Endothelial cell of umbilical vein (primary cell): ENCODE results near the gene CS. TPM values are rescaled to one million over a fixed set of nuclear protein-coding genes. Genes with fewer than 3 reads are reported as not detected.

Experiments used
- BruUV-seq: library from RNA; stranded (reverse); fragments of 400-500 nt; replicated peaks from 2 replicates; lab custom pipeline; 2021; lab: Mats Ljungman, UMichigan
- CTCF ChIA-PET: fragments of 300-600, 350-600 bp; sonication (Branson Sonifier 250); formaldehyde crosslinking; loops from one replicate; lab custom pipeline; 2021; ENCODE audit warnings: antibody characterized with exemption, inconsistent platforms; lab: Charles Lee
- POLR2A ChIA-PET: fragments of 300-600, 350-600 bp; sonication (Branson Sonifier 250); formaldehyde crosslinking; loops from one replicate; lab custom pipeline; 2021; ENCODE audit warnings: antibody characterized with exemption, inconsistent platforms; lab: Charles Lee
- DNase-seq: peaks from one replicate; pipeline ENCODE4 v3.0.0-alpha.2; 2011; ENCODE audit warnings: low read depth, low spot score
- FAIRE-seq: peaks from 2 replicates; lab custom pipeline; 2011; peaks lifted over from hg19 to GRCh38; lab: Jason Lieb, UNC
- H2AFZ ChIP-seq: 2 replicates; pipeline ENCODE4 v1.6.0; 2012; ENCODE audit warnings: low read depth, low read length, control low read depth, inconsistent platforms
- H3K27ac ChIP-seq: 2 replicates; pipeline ENCODE4 v1.5.1; 2011; ENCODE audit warnings: low read depth, mild to moderate bottlenecking, control low read depth, low read length, moderate library complexity; ENCODE audit not compliant: insufficient read depth
- H3K27me3 ChIP-seq, 2 experiments: 2 replicates each; pipeline versions ENCODE4 v1.6.0 to v1.6.1; 2011; ENCODE audit warnings: low read length in 2 of 2, mixed read lengths in 1 of 2; ENCODE audit not compliant: control insufficient read depth in 2 of 2, insufficient read depth in 2 of 2
- H3K36me3 ChIP-seq, 2 experiments: 2 replicates in 1 of 2; 3 replicates in 1 of 2; pipeline ENCODE4 v1.5.1; 2011; ENCODE audit warnings: low read length in 2 of 2, mild to moderate bottlenecking in 1 of 2, moderate library complexity in 1 of 2; ENCODE audit not compliant: control insufficient read depth in 2 of 2, insufficient read depth in 2 of 2; ENCODE audit errors: extremely low read depth in 1 of 2
- H3K4me1 ChIP-seq: 3 replicates; pipeline ENCODE4 v1.5.1; 2011; ENCODE audit warnings: mild to moderate bottlenecking, low read length; ENCODE audit not compliant: control insufficient read depth, insufficient read depth; ENCODE audit errors: extremely low read depth
- H3K4me2 ChIP-seq: 2 replicates; pipeline ENCODE4 v1.6.1; 2011; ENCODE audit warnings: low read length, control low read depth, mixed read lengths; ENCODE audit not compliant: insufficient read depth
- H3K4me3 ChIP-seq, 3 experiments: fragments of 200-600 bp in 1 of 3; sonication (generic), shearing (Covaris generic) in 1 of 3; replicated peaks in 1 of 3; 2 replicates each; pipeline ENCODE4 v1.5.1; 2011 to 2016; ENCODE audit warnings: control low read depth in 3 of 3, low read length in 3 of 3, mild to moderate bottlenecking in 2 of 3, inconsistent platforms in 1 of 3, low read depth in 1 of 3, moderate library complexity in 1 of 3; ENCODE audit not compliant: insufficient read depth in 1 of 3
- H3K79me2 ChIP-seq: 2 replicates; pipeline ENCODE4 v1.6.0; 2012; ENCODE audit warnings: low read length, inconsistent platforms; ENCODE audit not compliant: control insufficient read depth, insufficient read depth
- H3K9ac ChIP-seq: replicated peaks from 2 replicates; pipeline ENCODE3; 2011; ENCODE audit warnings: low read length, control low read depth; ENCODE audit not compliant: insufficient read depth; ENCODE audit errors: extremely low read depth
- H3K9me1 ChIP-seq: replicated peaks from 3 replicates; pipeline ENCODE4 v1.6.0; 2011; ENCODE audit warnings: mild to moderate bottlenecking, low read length; ENCODE audit not compliant: control insufficient read depth, insufficient read depth; ENCODE audit errors: extremely low read depth
- H3K9me3 ChIP-seq: replicated peaks from 2 replicates; pipeline ENCODE4 v1.5.1; 2012; ENCODE audit warnings: low read length, inconsistent platforms; ENCODE audit not compliant: control insufficient read depth, insufficient read depth
- H4K20me1 ChIP-seq: replicated peaks from 2 replicates; pipeline ENCODE3; 2011; ENCODE audit warnings: mild to moderate bottlenecking, low read length; ENCODE audit not compliant: control insufficient read depth, insufficient read depth; ENCODE audit errors: extremely low read depth
- CTCF ChIP-seq, 2 donors: IDR thresholded peaks; 1 replicate in 1 of 2; 2 replicates in 1 of 2; pipeline ENCODE4 v1.5.1; 2011; ENCODE audit warnings: low read length in 2 of 2, mild to moderate bottlenecking in 2 of 2, moderate library complexity in 2 of 2, control low read depth in 1 of 2, inconsistent platforms in 1 of 2, low read depth in 1 of 2; ENCODE audit not compliant: insufficient read depth in 1 of 2; ENCODE audit errors: extremely low read depth in 1 of 2
- EZH2 ChIP-seq: IDR thresholded peaks from 2 replicates; pipeline ENCODE4 v1.6.1; 2012; ENCODE audit warnings: borderline replicate concordance, low read depth, mild to moderate bottlenecking, moderate library complexity, low read length, inconsistent platforms; ENCODE audit not compliant: severe bottlenecking
- FOS ChIP-seq: IDR thresholded peaks from 2 replicates; pipeline ENCODE4 v1.6.1; 2011; ENCODE audit warnings: mild to moderate bottlenecking, low read length, moderate library complexity, borderline replicate concordance; ENCODE audit not compliant: insufficient read depth
- GATA2 ChIP-seq: IDR thresholded peaks from 2 replicates; pipeline ENCODE4 v1.7.0; 2011; ENCODE audit warnings: low read depth, mild to moderate bottlenecking, moderate library complexity, mixed read lengths, low read length; ENCODE audit not compliant: insufficient read length, insufficient read depth
- JUN ChIP-seq: IDR thresholded peaks from 2 replicates; pipeline ENCODE4 v1.6.1; 2011; ENCODE audit warnings: borderline replicate concordance, low read depth; ENCODE audit not compliant: insufficient read length, insufficient read depth
- MAX ChIP-seq: IDR thresholded peaks from 2 replicates; pipeline ENCODE4 v1.6.1; 2011; ENCODE audit not compliant: insufficient read depth, insufficient read length
- MYC ChIP-seq: IDR thresholded peaks from one replicate; pipeline ENCODE4 v1.6.1; 2011; ENCODE audit warnings: mild to moderate bottlenecking, low read depth, low read length
- POLR2A ChIP-seq: IDR thresholded peaks from 2 replicates; pipeline ENCODE4 v1.6.1; 2012; ENCODE audit warnings: low read depth, mild to moderate bottlenecking, control low read depth, low read length
- POLR2AphosphoS5 ChIP-seq: IDR thresholded peaks from 2 replicates; pipeline ENCODE4 v1.6.1; 2012; ENCODE audit warnings: low read depth, mild to moderate bottlenecking, control low read depth, low read length, moderate library complexity; ENCODE audit not compliant: insufficient read depth
- dilution Hi-C: fragments of 300-500 bp; cut with MboI; formaldehyde crosslinking; loops from one replicate; pipeline ENCODE4 v1.15.0; 2019; ENCODE audit warnings: low sequenced_read_pairs; ENCODE audit not compliant: extremely low pct_ligation_motif_present
- intact Hi-C: fragments of 100-400 bp; cut with micrococcal nuclease; formaldehyde crosslinking; loops from one replicate; pipeline ENCODE4 v1.10.0; 2022
- polyA plus RNA-seq, 4 experiments: library from polyadenylated mRNA; depleted of rRNA in 3 of 4; stranded (reverse) in 3 of 4; unstranded in 1 of 4; fragments of >200 nt; gene quantifications; 2 replicates each; pipeline versions ENCODE4 v1.2.1 to v1.2.3, GENCODE V29; 2011 to 2012; ENCODE audit warnings: missing spikeins in 1 of 4
- total RNA-seq: library from RNA; stranded (reverse); gene quantifications from 2 replicates; pipeline ENCODE4 v1.2.3, GENCODE V29; 2021

CS gene
- total and polyA plus RNA-seq, 2 donors (not counting 3 experiments of a cell fraction or from before 2014, with no cell fraction given): 129 to 312 TPM

- no TSS peak for BruUV-seq
- intact Hi-C loops: no loop called here
- Histone ChIP-seq H3K27ac (no peak within 1 kb of the TSS), H3K9ac (no peak within 1 kb of the TSS), H3K27me3 (no peaks in the 10 kb centered on the region), H2AFZ (no peak within 1 kb of the TSS), H3K9me3 (no peaks in the 10 kb centered on the region), H4K20me1 (no peaks in the 10 kb centered on the region), H3K36me3 (peaks cover 0 to 2% of the 10 kb centered on the region in 2 experiments), H3K4me2 (no peak within 1 kb of the TSS), H3K9me1 (no peaks in the 10 kb centered on the region), H3K4me3 (no peak within 1 kb of the TSS), H3K4me1 (no peaks in the 10 kb centered on the region), H3K79me2 (no peaks in the 10 kb centered on the region)
- dilution Hi-C loops: no loop called here
- FAIRE-seq: no peak
- POLR2A ChIA-PET: no interaction called here
- no peak for DNase-seq
- TF ChIP-seq FOS (no peak), POLR2AphosphoS5 (no peak), POLR2A (no peak), JUN (no peak), CTCF (IDR thresholded peaks at IDR 0.05; ENCODE audit: extremely low read depth in 1 of 2, insufficient read depth in 1 of 2, low read depth in 1 of 2, low read length in 2 of 2) (no peak)
- CTCF ChIA-PET: interaction anchor here (1.3 to 1.5 kb wide), 2 partner anchors 13 to 24 kb away, joined by 3 to 4 read pairs; no protein-coding TSS in a partner anchor
These were observed 70.2 kb downstream of the CS start, which contains the start of gene SLC39A5 for GRCh38 chr12:56229916-56230431. Gene SLC39A5 (plus strand): TSS chr12:56230051. CDS start chr12:56231275, 1,224 bp downstream.

- Histone ChIP-seq H3K36me3 (peaks cover 0 to 2% of the 10 kb centered on the region in 2 experiments), H3K27ac (no peak overlapping the region), H3K4me2 (no peak overlapping the region), H3K4me3 (no peak overlapping the region), H4K20me1 (no peaks in the 10 kb centered on the region), H3K9ac (no peak overlapping the region), H3K9me3 (no peaks in the 10 kb centered on the region), H3K9me1 (no peaks in the 10 kb centered on the region), H3K4me1 (peaks cover 3% of the 10 kb centered on the region), H2AFZ (no peak overlapping the region), H3K79me2 (no peaks in the 10 kb centered on the region), H3K27me3 (no peaks in the 10 kb centered on the region)
- no peak for TF ChIP-seq POLR2A
- no peak for TF ChIP-seq GATA2
- no peak for TF ChIP-seq CTCF (IDR thresholded peaks at IDR 0.05; ENCODE audit: extremely low read depth in 1 of 2, insufficient read depth in 1 of 2, low read depth in 1 of 2, low read length in 2 of 2)
- TF ChIP-seq FOS: no peak
- no peak for TF ChIP-seq JUN
- no peak for TF ChIP-seq EZH2
- TF ChIP-seq MYC: no peak
- TF ChIP-seq POLR2AphosphoS5: no peak
- TF ChIP-seq MAX: no peak
- no TSS peak for BruUV-seq
- no peak for FAIRE-seq
- ChIA-PET CTCF (interaction anchor here (1.3 to 1.5 kb wide), 2 partner anchors 14 to 111 kb away, joined by 3 read pairs; partner anchors contain the start of gene ZC3H10), POLR2A (no interaction called here)
- no peak for DNase-seq
- intact Hi-C loops (no loop called here), dilution Hi-C loops (no loop called here)
These were observed 71.0 kb downstream of the CS start for GRCh38 chr12:56229082-56229481.
